ENCODE data around the gene LRRC4C.

The LRRC4C gene

GRCh38 chr11:41497974-41498373, 38.5 kb upstream of the LRRC4C start:
- H3K36me3 ChIP-seq (replicated peaks in 1 of 2; ENCODE audit: control insufficient read depth in 2 of 2, insufficient read depth in 2 of 2, low read length in 2 of 2): no peaks in the 10 kb centered on the region
- H3K4me2 ChIP-seq (ENCODE audit: insufficient read depth, low read length, poor library complexity, severe bottlenecking): no peak overlapping the region
- H3K18ac ChIP-seq (ENCODE audit: low read length): no peak overlapping the region
- no peak overlapping the region for H3K14ac ChIP-seq (ENCODE audit: low read length)
- no peak overlapping the region for H4K8ac ChIP-seq (ENCODE audit: low read depth, low read length)
- no peak overlapping the region for H2AK5ac ChIP-seq (ENCODE audit: low read depth, low read length)
- H3K79me1 ChIP-seq (ENCODE audit: low read depth, low read length): no peaks in the 10 kb centered on the region
- peak overlapping the region in 1 of 2 donors; percentile 6 for H3K4me3 ChIP-seq (ENCODE audit: low read length in 2 of 2)
- no peak overlapping the region for H2BK5ac ChIP-seq (ENCODE audit: low read length)
- peak overlapping the region; percentile 88 for H2AFZ ChIP-seq (ENCODE audit: low read length)
- H2BK15ac ChIP-seq (ENCODE audit: low read length): no peak overlapping the region
- no peak overlapping the region for H3K4ac ChIP-seq (ENCODE audit: low read length)
- no peak overlapping the region for H2BK12ac ChIP-seq (ENCODE audit: low read length)
- H3K23ac ChIP-seq (ENCODE audit: low read depth, low read length, poor library complexity): no peak overlapping the region
- H3K9me3 ChIP-seq (replicated peaks in 1 of 2; ENCODE audit: control insufficient read depth in 2 of 2, insufficient read depth in 1 of 2, low read depth in 1 of 2, low read length in 2 of 2): peaks cover 0 to 2% of the 10 kb centered on the region in 2 donors
- H2BK120ac ChIP-seq (ENCODE audit: low read depth, low read length): no peak overlapping the region
- no CpG with 5 or more reads among the region's 2 CpGs for WGBS, 2 donors (ENCODE audit: extremely low coverage in 2 of 2, insufficient read length in 2 of 2, insufficient replicate concordance in 1 of 2)
- H3K4me1 ChIP-seq (ENCODE audit: control insufficient read depth in 2 of 2, insufficient read depth in 1 of 2, low read depth in 1 of 2, low read length in 2 of 2): peaks cover 4 to 7% of the 10 kb centered on the region in 2 donors
- H3K9ac ChIP-seq (ENCODE audit: low read depth, low read length, poor library complexity): no peak overlapping the region
- no peaks in the 10 kb centered on the region for H3K27me3 ChIP-seq (ENCODE audit: control insufficient read depth in 3 of 3, insufficient read depth in 3 of 3, low read depth in 1 of 3, low read length in 3 of 3)
- H4K91ac ChIP-seq (ENCODE audit: low read depth, low read length, poor library complexity): no peak overlapping the region
- DNase-seq (ENCODE audit: low spot score): peak; percentile 81
- peak overlapping the region; percentile 27 for H3K27ac ChIP-seq (replicated peaks; ENCODE audit: low read length)

- Histone ChIP-seq H3K4me3 (ENCODE audit: low read length in 2 of 2) (no peak overlapping the region), H3K9ac (ENCODE audit: low read depth, low read length, poor library complexity) (no peak overlapping the region), H3K23ac (ENCODE audit: low read depth, low read length, poor library complexity) (no peak overlapping the region), H4K91ac (ENCODE audit: low read depth, low read length, poor library complexity) (no peak overlapping the region), H3K4me2 (ENCODE audit: insufficient read depth, low read length, poor library complexity, severe bottlenecking) (no peak overlapping the region), H4K8ac (ENCODE audit: low read depth, low read length) (no peak overlapping the region), H3K4ac (ENCODE audit: low read length) (no peak overlapping the region), H3K36me3 (replicated peaks in 1 of 2; ENCODE audit: control insufficient read depth in 2 of 2, insufficient read depth in 2 of 2, low read length in 2 of 2) (no peaks in the 10 kb centered on the region), H2BK120ac (ENCODE audit: low read depth, low read length) (no peak overlapping the region), H3K14ac (ENCODE audit: low read length) (no peak overlapping the region), H3K9me3 (replicated peaks in 1 of 2; ENCODE audit: control insufficient read depth in 2 of 2, insufficient read depth in 1 of 2, low read depth in 1 of 2, low read length in 2 of 2) (no peaks in the 10 kb centered on the region), H2AK5ac (ENCODE audit: low read depth, low read length) (no peak overlapping the region), H2BK15ac (ENCODE audit: low read length) (no peak overlapping the region), H3K4me1 (ENCODE audit: control insufficient read depth in 2 of 2, insufficient read depth in 1 of 2, low read depth in 1 of 2, low read length in 2 of 2) (peaks cover under 1 to 7% of the 10 kb centered on the region in 2 donors), H3K27me3 (ENCODE audit: control insufficient read depth in 3 of 3, insufficient read depth in 3 of 3, low read depth in 1 of 3, low read length in 3 of 3) (no peaks in the 10 kb centered on the region), H3K79me1 (ENCODE audit: low read depth, low read length) (no peaks in the 10 kb centered on the region), H3K18ac (ENCODE audit: low read length) (no peak overlapping the region), H2BK5ac (ENCODE audit: low read length) (no peak overlapping the region), H3K27ac (replicated peaks; ENCODE audit: low read length) (no peak overlapping the region), H2AFZ (ENCODE audit: low read length) (no peak overlapping the region), H2BK12ac (ENCODE audit: low read length) (no peak overlapping the region)
- no CpG with 5 or more reads among the region's 1 CpG for WGBS, 2 donors (ENCODE audit: extremely low coverage in 2 of 2, insufficient read length in 2 of 2, insufficient replicate concordance in 1 of 2)
- DNase-seq (ENCODE audit: low spot score): no peak
Observed at GRCh38 chr11:41494716-41495115, 35.3 kb upstream of the LRRC4C start.

GRCh38 chr11:41486424-41486823, 27.0 kb upstream of the LRRC4C start:
- DNase-seq (ENCODE audit: low spot score): no peak
- Histone ChIP-seq H2AFZ (ENCODE audit: low read length) (peak overlapping the region; percentile 68), H3K36me3 (replicated peaks in 1 of 2; ENCODE audit: control insufficient read depth in 2 of 2, insufficient read depth in 2 of 2, low read length in 2 of 2) (no peaks in the 10 kb centered on the region), H3K4me1 (ENCODE audit: control insufficient read depth in 2 of 2, insufficient read depth in 1 of 2, low read depth in 1 of 2, low read length in 2 of 2) (no peaks in the 10 kb centered on the region), H3K9ac (ENCODE audit: low read depth, low read length, poor library complexity) (no peak overlapping the region), H3K4me2 (ENCODE audit: insufficient read depth, low read length, poor library complexity, severe bottlenecking) (no peak overlapping the region), H2BK12ac (ENCODE audit: low read length) (no peak overlapping the region), H3K23ac (ENCODE audit: low read depth, low read length, poor library complexity) (no peak overlapping the region), H2BK15ac (ENCODE audit: low read length) (no peak overlapping the region), H2AK5ac (ENCODE audit: low read depth, low read length) (no peak overlapping the region), H3K4ac (ENCODE audit: low read length) (no peak overlapping the region), H3K27me3 (ENCODE audit: control insufficient read depth in 3 of 3, insufficient read depth in 3 of 3, low read depth in 1 of 3, low read length in 3 of 3) (no peaks in the 10 kb centered on the region), H3K27ac (replicated peaks; ENCODE audit: low read length) (no peak overlapping the region), H3K18ac (ENCODE audit: low read length) (no peak overlapping the region), H2BK120ac (ENCODE audit: low read depth, low read length) (no peak overlapping the region), H2BK5ac (ENCODE audit: low read length) (no peak overlapping the region), H4K8ac (ENCODE audit: low read depth, low read length) (no peak overlapping the region), H3K14ac (ENCODE audit: low read length) (no peak overlapping the region), H4K91ac (ENCODE audit: low read depth, low read length, poor library complexity) (no peak overlapping the region), H3K79me1 (ENCODE audit: low read depth, low read length) (no peaks in the 10 kb centered on the region), H3K4me3 (ENCODE audit: low read length in 2 of 2) (no peak overlapping the region), H3K9me3 (replicated peaks in 1 of 2; ENCODE audit: control insufficient read depth in 2 of 2, insufficient read depth in 1 of 2, low read depth in 1 of 2, low read length in 2 of 2) (no peaks in the 10 kb centered on the region)
- WGBS, 2 donors (ENCODE audit: extremely low coverage in 2 of 2, insufficient read length in 2 of 2, insufficient replicate concordance in 1 of 2): no CpG with 5 or more reads among the region's 2 CpGs

- H3K79me1 ChIP-seq (ENCODE audit: low read depth, low read length): no peaks in the 10 kb centered on the region
- H3K18ac ChIP-seq (ENCODE audit: low read length): no peak overlapping the region
- no peak overlapping the region for H3K27ac ChIP-seq (replicated peaks; ENCODE audit: low read length)
- H3K4me3 ChIP-seq (ENCODE audit: low read length in 2 of 2): no peak overlapping the region
- no peak overlapping the region for H4K91ac ChIP-seq (ENCODE audit: low read depth, low read length, poor library complexity)
- no peak overlapping the region for H2BK12ac ChIP-seq (ENCODE audit: low read length)
- H3K36me3 ChIP-seq (replicated peaks in 1 of 2; ENCODE audit: control insufficient read depth in 2 of 2, insufficient read depth in 2 of 2, low read length in 2 of 2): peaks cover 0 to 2% of the 10 kb centered on the region in 2 donors
- no peak for DNase-seq (ENCODE audit: low spot score)
- no peak overlapping the region for H2BK5ac ChIP-seq (ENCODE audit: low read length)
- H3K27me3 ChIP-seq (ENCODE audit: control insufficient read depth in 3 of 3, insufficient read depth in 3 of 3, low read depth in 1 of 3, low read length in 3 of 3): no peaks in the 10 kb centered on the region
- H3K4me1 ChIP-seq (ENCODE audit: control insufficient read depth in 2 of 2, insufficient read depth in 1 of 2, low read depth in 1 of 2, low read length in 2 of 2): no peaks in the 10 kb centered on the region
- H2BK120ac ChIP-seq (ENCODE audit: low read depth, low read length): no peak overlapping the region
- no peak overlapping the region for H3K4ac ChIP-seq (ENCODE audit: low read length)
- no peak overlapping the region for H3K23ac ChIP-seq (ENCODE audit: low read depth, low read length, poor library complexity)
- no peak overlapping the region for H3K14ac ChIP-seq (ENCODE audit: low read length)
- H2AFZ ChIP-seq (ENCODE audit: low read length): no peak overlapping the region
- no peak overlapping the region for H3K4me2 ChIP-seq (ENCODE audit: insufficient read depth, low read length, poor library complexity, severe bottlenecking)
- H2BK15ac ChIP-seq (ENCODE audit: low read length): no peak overlapping the region
- H3K9me3 ChIP-seq (replicated peaks in 1 of 2; ENCODE audit: control insufficient read depth in 2 of 2, insufficient read depth in 1 of 2, low read depth in 1 of 2, low read length in 2 of 2): peaks cover 0 to 2% of the 10 kb centered on the region in 2 donors
- H3K9ac ChIP-seq (ENCODE audit: low read depth, low read length, poor library complexity): no peak overlapping the region
- H4K8ac ChIP-seq (ENCODE audit: low read depth, low read length): no peak overlapping the region
- H2AK5ac ChIP-seq (ENCODE audit: low read depth, low read length): no peak overlapping the region
- WGBS, 2 donors (ENCODE audit: extremely low coverage in 2 of 2, insufficient read length in 2 of 2, insufficient replicate concordance in 1 of 2): no CpG with 5 or more reads among the region's 3 CpGs
Observed at GRCh38 chr11:41483956-41484355, 24.5 kb upstream of the LRRC4C start.
